Colonic mucosa (tissue), 4 donors: ENCODE data around the gene DPP6. TPM values are rescaled to one million over a fixed set of nuclear protein-coding genes. Genes with fewer than 3 reads are reported as not detected.

ENCODE experiments used
- DNase-seq: peaks from one replicate; pipeline ENCODE4 v3.0.0-alpha.2; 2020
- H3K27ac ChIP-seq: fragments of 200-600 bp; one replicate; pipeline ENCODE4 v1.8.0; 2021
- H3K27me3 ChIP-seq: fragments of 200-600 bp; one replicate; pipeline ENCODE4 v1.8.0; 2021
- H3K36me3 ChIP-seq: fragments of 200-600 bp; one replicate; pipeline ENCODE4 v1.8.0; 2021
- H3K4me1 ChIP-seq: fragments of 200-600 bp; one replicate; pipeline ENCODE4 v1.8.0; 2021; ENCODE audit warnings: mild to moderate bottlenecking
- H3K4me3 ChIP-seq: fragments of 200-600 bp; one replicate; pipeline ENCODE4 v1.8.0; 2021
- H3K9ac ChIP-seq, 2 donors: one replicate each; pipeline ENCODE4 v1.7.0; 2013; ENCODE audit warnings: control low read depth in 2 of 2, low read depth in 2 of 2, low read length in 2 of 2
- H3K9me3 ChIP-seq: fragments of 200-600 bp; one replicate; pipeline ENCODE4 v1.8.0; 2021
- intact Hi-C: fragments of 100-400 bp; cut with DNase I; formaldehyde crosslinking; loops from one replicate; pipeline ENCODE4 v1.14.1; 2022
- total RNA-seq, 2 donors: library from RNA; stranded (reverse); fragmentation: NEBNext Ultra II Directional in 1 of 2; extraction: Animal tissue kit (Norgen Biotek cat#: 25700) in 1 of 2; gene quantifications; one replicate each; pipeline ENCODE4 v1.2.1, GENCODE V29; 2021
- TF ChIP-seq, protein P1 (sequence below): fragments of 200-600 bp; IDR thresholded peaks from one replicate; pipeline ENCODE4 v1.8.0; 2022; ENCODE audit warnings: antibody characterized with exemption, mild to moderate bottlenecking
- donor health status: healthy.
- donor health status: DM: no; HTN: no; CAD: no.
- donor health status: DM: no; HTN: no; CAD: no.

The DPP6 gene
- total RNA-seq, 2 donors from 2014 or later = 0.17 to 3.9 TPM

DNA sequence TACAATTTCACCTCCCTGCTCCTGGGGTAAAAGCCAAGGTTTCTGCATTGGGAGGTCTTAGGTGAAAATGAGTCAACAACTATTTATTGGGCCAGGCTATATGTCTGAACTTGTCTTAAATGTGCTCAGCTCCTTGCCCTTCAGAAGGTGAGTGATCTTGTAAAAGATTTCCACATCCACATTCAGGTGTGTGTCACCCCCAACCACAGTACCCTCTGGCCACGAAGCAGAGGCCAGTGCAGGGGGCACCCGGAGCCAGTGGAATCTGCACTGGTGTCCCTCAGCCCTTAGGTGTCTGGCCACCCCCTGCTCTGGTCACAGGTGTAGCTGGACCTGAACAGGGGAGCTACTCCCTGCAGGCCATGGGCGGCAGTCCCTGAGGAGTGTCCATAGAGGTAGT, 752.3 kb downstream of the DPP6 start:
- Histone ChIP-seq H3K4me3 (no peak overlapping the region), H3K9me3 (no peaks in the 10 kb centered on the region), H3K4me1 (no peaks in the 10 kb centered on the region), H3K36me3 (no peaks in the 10 kb centered on the region), H3K27me3 (no peaks in the 10 kb centered on the region), H3K27ac (no peak overlapping the region), H3K9ac (no peak overlapping the region)
- intact Hi-C loops = no loop called here
- TF ChIP-seq, protein P1, sequence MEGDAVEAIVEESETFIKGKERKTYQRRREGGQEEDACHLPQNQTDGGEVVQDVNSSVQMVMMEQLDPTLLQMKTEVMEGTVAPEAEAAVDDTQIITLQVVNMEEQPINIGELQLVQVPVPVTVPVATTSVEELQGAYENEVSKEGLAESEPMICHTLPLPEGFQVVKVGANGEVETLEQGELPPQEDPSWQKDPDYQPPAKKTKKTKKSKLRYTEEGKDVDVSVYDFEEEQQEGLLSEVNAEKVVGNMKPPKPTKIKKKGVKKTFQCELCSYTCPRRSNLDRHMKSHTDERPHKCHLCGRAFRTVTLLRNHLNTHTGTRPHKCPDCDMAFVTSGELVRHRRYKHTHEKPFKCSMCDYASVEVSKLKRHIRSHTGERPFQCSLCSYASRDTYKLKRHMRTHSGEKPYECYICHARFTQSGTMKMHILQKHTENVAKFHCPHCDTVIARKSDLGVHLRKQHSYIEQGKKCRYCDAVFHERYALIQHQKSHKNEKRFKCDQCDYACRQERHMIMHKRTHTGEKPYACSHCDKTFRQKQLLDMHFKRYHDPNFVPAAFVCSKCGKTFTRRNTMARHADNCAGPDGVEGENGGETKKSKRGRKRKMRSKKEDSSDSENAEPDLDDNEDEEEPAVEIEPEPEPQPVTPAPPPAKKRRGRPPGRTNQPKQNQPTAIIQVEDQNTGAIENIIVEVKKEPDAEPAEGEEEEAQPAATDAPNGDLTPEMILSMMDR = no peak
- DNase-seq = no peak

DNA sequence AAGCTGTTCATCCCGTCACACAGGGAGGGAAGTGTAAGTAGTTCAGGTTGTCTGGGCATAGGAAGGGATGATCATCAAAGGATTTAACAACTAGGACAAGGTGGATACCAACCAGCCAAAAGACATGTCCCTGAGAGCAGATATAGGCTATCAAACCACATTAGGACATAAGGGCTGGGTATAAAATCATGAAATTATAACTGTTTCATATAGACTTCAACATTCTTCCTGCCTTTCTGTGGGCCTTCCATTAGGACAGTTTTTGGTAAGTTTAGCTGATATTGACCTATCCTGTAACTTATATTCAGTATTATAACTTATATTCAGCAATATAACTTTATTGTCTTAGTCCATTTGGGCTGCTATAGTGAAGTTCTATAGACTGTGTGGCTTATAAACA, 759.8 kb downstream of the DPP6 start:
- intact Hi-C loops = no loop called here
- no peak overlapping the region for H3K9ac ChIP-seq
- no peak for DNase-seq
- H3K27me3 ChIP-seq = no peaks in the 10 kb centered on the region
- no peak overlapping the region for H3K4me3 ChIP-seq
- no peaks in the 10 kb centered on the region for H3K9me3 ChIP-seq
- no peaks in the 10 kb centered on the region for H3K36me3 ChIP-seq
- TF ChIP-seq, protein P1 = no peak
- H3K4me1 ChIP-seq = no peaks in the 10 kb centered on the region
- H3K27ac ChIP-seq = no peak overlapping the region

DNA sequence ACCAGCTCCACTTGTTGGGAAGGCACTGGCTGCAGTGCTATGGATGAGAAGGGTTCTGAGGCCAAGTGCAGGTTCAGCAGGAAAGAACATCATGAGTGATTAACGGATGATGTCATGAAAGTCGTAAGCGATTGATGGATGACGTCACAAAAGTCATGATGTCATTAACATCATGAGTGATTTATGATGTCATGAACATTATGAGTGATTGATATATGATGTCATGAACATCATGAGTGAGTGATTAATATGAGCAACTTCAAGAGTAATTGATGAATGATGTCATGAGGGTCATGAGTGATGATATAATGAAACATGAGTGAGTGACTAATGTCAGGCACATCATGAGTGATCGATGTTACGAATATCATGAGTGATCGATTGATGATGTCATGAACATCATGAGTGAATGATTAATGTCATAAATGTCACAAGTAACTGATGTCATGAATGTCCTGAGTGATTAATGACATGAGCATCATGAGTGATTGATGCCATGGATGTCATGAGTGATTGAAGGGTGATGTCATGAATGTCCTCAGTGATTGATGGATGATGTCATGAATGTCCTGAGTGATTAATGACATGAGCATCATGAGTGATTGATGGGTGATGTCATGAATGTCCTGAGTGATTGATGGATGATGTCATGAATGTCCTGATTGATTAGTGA, 765.2 kb downstream of the DPP6 start:
- intact Hi-C loops = no loop called here
- TF ChIP-seq, protein P1 = no peak
- H3K4me3 ChIP-seq = no peak overlapping the region
- no peak overlapping the region for H3K27ac ChIP-seq
- no peak for DNase-seq
- H3K36me3 ChIP-seq = no peaks in the 10 kb centered on the region
- no peaks in the 10 kb centered on the region for H3K4me1 ChIP-seq
- H3K27me3 ChIP-seq = no peaks in the 10 kb centered on the region
- H3K9ac ChIP-seq = no peak overlapping the region
- H3K9me3 ChIP-seq = no peaks in the 10 kb centered on the region

DNA sequence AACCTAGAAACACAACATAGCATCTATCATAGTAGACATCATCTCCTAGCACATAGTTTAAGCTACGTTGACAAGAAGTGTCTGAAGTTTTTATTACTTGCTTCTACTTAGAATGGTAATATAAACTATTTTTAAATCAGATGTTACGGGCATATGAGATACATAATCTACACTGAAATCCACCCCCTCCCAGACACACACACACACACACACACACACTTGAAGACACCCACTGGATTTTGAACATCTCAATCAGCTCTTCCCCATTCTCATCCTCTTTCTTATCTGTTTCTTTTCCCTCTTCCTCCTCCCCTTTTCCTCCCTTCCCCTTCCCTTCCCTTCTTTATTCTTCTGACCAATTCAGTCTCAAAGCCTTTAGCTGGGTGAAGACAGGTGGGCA, 774.8 kb downstream of the DPP6 start:
- Histone ChIP-seq H3K36me3 (no peaks in the 10 kb centered on the region), H3K27ac (no peak overlapping the region), H3K9ac (no peak overlapping the region), H3K4me3 (no peak overlapping the region), H3K9me3 (no peaks in the 10 kb centered on the region), H3K27me3 (no peaks in the 10 kb centered on the region), H3K4me1 (no peaks in the 10 kb centered on the region)
- DNase-seq = no peak
- intact Hi-C loops = no loop called here
- TF ChIP-seq, protein P1 = no peak

DNA sequence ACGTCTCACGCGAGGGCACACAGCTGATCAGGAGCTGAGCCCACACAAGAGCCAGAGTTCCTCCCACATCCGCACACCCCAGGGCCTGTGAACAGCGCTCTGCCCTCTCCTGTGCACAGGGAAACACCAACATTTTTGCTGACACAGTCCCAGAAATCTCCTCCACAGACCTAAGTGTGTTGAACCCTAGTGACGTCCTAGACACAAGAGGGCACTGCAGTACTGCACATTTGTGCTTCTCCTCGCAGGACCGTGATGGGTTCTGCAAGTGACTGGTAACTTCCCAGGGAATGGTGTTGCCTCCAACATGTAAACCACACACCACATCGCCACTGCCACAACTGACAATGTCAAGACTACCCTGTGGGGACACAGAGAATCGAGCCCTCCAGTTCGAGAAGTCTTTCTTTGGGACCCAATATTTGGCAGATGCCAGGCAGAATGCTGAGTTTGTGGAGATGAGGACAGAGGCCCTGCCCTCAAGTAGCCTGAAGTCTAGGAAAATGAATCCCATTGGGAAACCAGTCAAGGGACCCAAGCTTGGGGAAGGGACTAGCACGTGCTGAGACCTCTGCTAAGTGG, 780.5 kb downstream of the DPP6 start:
- Histone ChIP-seq H3K27ac (no peak overlapping the region), H3K9me3 (no peaks in the 10 kb centered on the region), H3K27me3 (no peaks in the 10 kb centered on the region), H3K4me3 (no peak overlapping the region), H3K9ac (no peak overlapping the region), H3K4me1 (no peaks in the 10 kb centered on the region), H3K36me3 (no peaks in the 10 kb centered on the region)
- TF ChIP-seq, protein P1 = peak; percentile 34
- DNase-seq = peak; percentile 55
- intact Hi-C loops = loop anchor here (10.0 kb wide), 2 partner anchors 62 to 122 kb away; no protein-coding TSS in a partner anchor
